AG04450 (cell line): ENCODE results near the gene USP38. TPM values are rescaled to one million over a fixed set of nuclear protein-coding genes. Genes with fewer than 3 reads are reported as not detected.

Source experiments
- CTCF ChIA-PET: fragments of 300-600, 350-600 bp; formaldehyde crosslinking; extraction: SDS; loops from one replicate; lab custom pipeline; 2022; ENCODE audit warnings: antibody characterized with exemption, inconsistent platforms; lab: Charles Lee
- POLR2A ChIA-PET: fragments of 350-600 bp; formaldehyde crosslinking; extraction: SDS; loops from one replicate; lab custom pipeline; 2021; ENCODE audit warnings: antibody characterized with exemption, inconsistent platforms; lab: Yijun Ruan, JAX
- DNase-seq: peaks from one replicate; pipeline ENCODE4 v3.0.0-alpha.2; 2011; ENCODE audit warnings: low read depth, low spot score
- H3K27ac ChIP-seq: one replicate; pipeline ENCODE4 v1.5.1; 2012; ENCODE audit warnings: low read depth, low read length, control low read depth
- H3K27me3 ChIP-seq: one replicate; pipeline ENCODE4 v1.6.0; 2012; ENCODE audit warnings: low read length; ENCODE audit not compliant: control insufficient read depth, insufficient read depth
- H3K4me3 ChIP-seq: 2 replicates; pipeline ENCODE4 v1.5.1; 2011; ENCODE audit warnings: mild to moderate bottlenecking, low read depth, low read length, control low read depth
- H3K9me3 ChIP-seq: 2 replicates; pipeline ENCODE4 v1.5.1; 2012; ENCODE audit warnings: low read length; ENCODE audit not compliant: control insufficient read depth, insufficient read depth
- polyA plus RNA-seq: library from polyadenylated mRNA; depleted of rRNA; stranded (reverse); fragments of >200 nt; gene quantifications from 2 replicates; pipeline ENCODE4 v1.2.3, GENCODE V29; 2011
- TF ChIP-seq, protein P1 (sequence below): IDR thresholded peaks from 2 replicates; pipeline ENCODE4 v1.5.1; 2011; ENCODE audit warnings: low read depth, low read length, control low read depth, inconsistent platforms

The USP38 gene
- polyA plus RNA-seq, 1 experiment = 14.1 TPM

GRCh38 chr4:143189528-143189927, 4.8 kb downstream of the USP38 start:
- TF ChIP-seq, protein P1, sequence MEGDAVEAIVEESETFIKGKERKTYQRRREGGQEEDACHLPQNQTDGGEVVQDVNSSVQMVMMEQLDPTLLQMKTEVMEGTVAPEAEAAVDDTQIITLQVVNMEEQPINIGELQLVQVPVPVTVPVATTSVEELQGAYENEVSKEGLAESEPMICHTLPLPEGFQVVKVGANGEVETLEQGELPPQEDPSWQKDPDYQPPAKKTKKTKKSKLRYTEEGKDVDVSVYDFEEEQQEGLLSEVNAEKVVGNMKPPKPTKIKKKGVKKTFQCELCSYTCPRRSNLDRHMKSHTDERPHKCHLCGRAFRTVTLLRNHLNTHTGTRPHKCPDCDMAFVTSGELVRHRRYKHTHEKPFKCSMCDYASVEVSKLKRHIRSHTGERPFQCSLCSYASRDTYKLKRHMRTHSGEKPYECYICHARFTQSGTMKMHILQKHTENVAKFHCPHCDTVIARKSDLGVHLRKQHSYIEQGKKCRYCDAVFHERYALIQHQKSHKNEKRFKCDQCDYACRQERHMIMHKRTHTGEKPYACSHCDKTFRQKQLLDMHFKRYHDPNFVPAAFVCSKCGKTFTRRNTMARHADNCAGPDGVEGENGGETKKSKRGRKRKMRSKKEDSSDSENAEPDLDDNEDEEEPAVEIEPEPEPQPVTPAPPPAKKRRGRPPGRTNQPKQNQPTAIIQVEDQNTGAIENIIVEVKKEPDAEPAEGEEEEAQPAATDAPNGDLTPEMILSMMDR = no peak
- CTCF ChIA-PET = no interaction called here
- Histone ChIP-seq H3K9me3 (no peaks in the 10 kb centered on the region; the same call in 1 of the 2 replicates), H3K27me3 (no peaks in the 10 kb centered on the region), H3K4me3 (no peak overlapping the region), H3K27ac (no peak overlapping the region)
- POLR2A ChIA-PET = no interaction called here
- no peak for DNase-seq

- H3K9me3 ChIP-seq = no peaks in the 10 kb centered on the region
- no peak overlapping the region for H3K4me3 ChIP-seq
- no peaks in the 10 kb centered on the region for H3K27me3 ChIP-seq
- POLR2A ChIA-PET = no interaction called here
- CTCF ChIA-PET = no interaction called here
- DNase-seq = no peak
- no peak overlapping the region for H3K27ac ChIP-seq
- TF ChIP-seq, protein P1 = no peak
Observed at GRCh38 chr4:143195581-143195980, 10.9 kb downstream of the USP38 start.

GRCh38 chr4:143196323-143196722, 11.6 kb downstream of the USP38 start:
- TF ChIP-seq, protein P1 = no peak
- H3K27me3 ChIP-seq = no peaks in the 10 kb centered on the region
- ChIA-PET CTCF (no interaction called here), POLR2A (no interaction called here)
- H3K27ac ChIP-seq = no peak overlapping the region
- no peak for DNase-seq
- no peak overlapping the region for H3K4me3 ChIP-seq
- H3K9me3 ChIP-seq = no peaks in the 10 kb centered on the region

- CTCF ChIA-PET = no interaction called here
- no peaks in the 10 kb centered on the region for H3K9me3 ChIP-seq
- POLR2A ChIA-PET = no interaction called here
Observed at GRCh38 chr4:143199503-143199902, 14.8 kb downstream of the USP38 start.

GRCh38 chr4:143202824-143203223, 18.1 kb downstream of the USP38 start:
- no peak overlapping the region for H3K4me3 ChIP-seq
- DNase-seq = no peak
- no peaks in the 10 kb centered on the region for H3K9me3 ChIP-seq
- H3K27ac ChIP-seq = no peak overlapping the region
- CTCF ChIA-PET = interaction anchor here (1.1 to 3.7 kb wide), 10 partner anchors 11 to 281 kb away, joined by 3 to 23 read pairs (median 6); no protein-coding TSS in a partner anchor
- TF ChIP-seq, protein P1 = peak; percentile 47
- POLR2A ChIA-PET = no interaction called here
- H3K27me3 ChIP-seq = no peaks in the 10 kb centered on the region

More at GRCh38 chr4:143199503-143199902, 14.8 kb downstream of the USP38 start:
- DNase-seq = no peak
- H3K27ac ChIP-seq = no peak overlapping the region
- no peaks in the 10 kb centered on the region for H3K27me3 ChIP-seq
- no peak overlapping the region for H3K4me3 ChIP-seq
- TF ChIP-seq, protein P1 = no peak
